Measurements from ENCODE around the gene TRAPPC12. TPM values are rescaled to one million over a fixed set of nuclear protein-coding genes. Genes with fewer than 3 reads are reported as not detected.
"Not testable (repeated sequence)": the region's sequence is repeated elsewhere in the genome, so short reads cannot be mapped to it uniquely, and the experiment has no call there.

Gene TRAPPC12
- total RNA-seq, 3 donors from 2014 or later: 76.9 to 102 (median 97.8) TPM

GRCh38 chr2:3443506-3444084 is 64.1 kb downstream of the TRAPPC12 start:
- Histone ChIP-seq H3K4me1 (ENCODE audit: low read depth) (peaks cover 7% of the 10 kb centered on the region), H3K36me3 (ENCODE audit: low read depth) (no peaks in the 10 kb centered on the region), H3K4me3 (no peak overlapping the region), H3K9me3 (no peaks in the 10 kb centered on the region)
- intact Hi-C loops (cut with DNase I, micrococcal nuclease): no loop called here
- no peak for ATAC-seq
- no peak for TF ChIP-seq CTCF (IDR thresholded peaks at IDR 0.05)
- DNase-seq: no peak

GRCh38 chr2:3445891-3446290 is 66.4 kb downstream of the TRAPPC12 start:
- Histone ChIP-seq H3K36me3 (ENCODE audit: low read depth) (no peaks in the 10 kb centered on the region), H3K4me3 (no peak overlapping the region), H3K4me1 (ENCODE audit: low read depth) (peaks cover 3% of the 10 kb centered on the region), H3K9me3 (no peaks in the 10 kb centered on the region)
- ATAC-seq (no peak), DNase-seq (no peak)
- intact Hi-C loops (cut with DNase I, micrococcal nuclease): no loop called here
- TF ChIP-seq CTCF (IDR thresholded peaks at IDR 0.05): no peak

GRCh38 chr2:3446381-3446780 is 66.9 kb downstream of the TRAPPC12 start:
- H3K4me3 ChIP-seq: no peak overlapping the region
- H3K4me1 ChIP-seq (ENCODE audit: low read depth): no peaks in the 10 kb centered on the region
- no peaks in the 10 kb centered on the region for H3K36me3 ChIP-seq (ENCODE audit: low read depth)
- no peak for ATAC-seq
- H3K9me3 ChIP-seq: no peaks in the 10 kb centered on the region
- intact Hi-C loops (cut with DNase I, micrococcal nuclease): no loop called here
- DNase-seq: no peak
- no peak for TF ChIP-seq CTCF (IDR thresholded peaks at IDR 0.05)

GRCh38 chr2:3447186-3447585 is 67.7 kb downstream of the TRAPPC12 start:
- H3K36me3 ChIP-seq (ENCODE audit: low read depth); H3K4me3 ChIP-seq; DNase-seq; ATAC-seq; intact Hi-C loops (cut with DNase I, micrococcal nuclease); H3K4me1 ChIP-seq (ENCODE audit: low read depth); H3K9me3 ChIP-seq: not testable (repeated sequence)

- H3K4me1 ChIP-seq (ENCODE audit: low read depth): no peaks in the 10 kb centered on the region
- H3K4me3 ChIP-seq: no peak overlapping the region
- H3K36me3 ChIP-seq (ENCODE audit: low read depth): no peaks in the 10 kb centered on the region
- ATAC-seq (no peak), DNase-seq (no peak)
- intact Hi-C loops (cut with DNase I, micrococcal nuclease): no loop called here
- H3K9me3 ChIP-seq: no peaks in the 10 kb centered on the region
- TF ChIP-seq CTCF (IDR thresholded peaks at IDR 0.05): no peak
These were observed 68.4 kb downstream of the TRAPPC12 start for GRCh38 chr2:3447789-3448317.

GRCh38 chr2:3448441-3448911 is 69.0 kb downstream of the TRAPPC12 start:
- H3K4me3 ChIP-seq; H3K4me1 ChIP-seq (ENCODE audit: low read depth); ATAC-seq; intact Hi-C loops (cut with DNase I, micrococcal nuclease); H3K9me3 ChIP-seq; DNase-seq; H3K36me3 ChIP-seq (ENCODE audit: low read depth): not testable (repeated sequence)

- Histone ChIP-seq H3K4me1 (ENCODE audit: low read depth) (no peaks in the 10 kb centered on the region), H3K36me3 (ENCODE audit: low read depth) (no peaks in the 10 kb centered on the region), H3K9me3 (no peaks in the 10 kb centered on the region), H3K4me3 (no peak overlapping the region)
- DNase-seq: no peak
- intact Hi-C loops (cut with DNase I, micrococcal nuclease): no loop called here
- no peak for ATAC-seq
- no peak for TF ChIP-seq CTCF (IDR thresholded peaks at IDR 0.05)
These were observed 69.6 kb downstream of the TRAPPC12 start for GRCh38 chr2:3449086-3449485.

Data from mucosa of descending colon (tissue), 3 donors.